RWPE2 (cell line): ENCODE measurements around the gene FAM151B.
A peak's percentile ranks its signal among the peaks of the same experiment; 100 is the strongest.
"Not testable (repeated sequence)": the region's sequence is repeated elsewhere in the genome, so short reads cannot be mapped to it uniquely, and the experiment has no call there.

Source experiments
- ATAC-seq: fragments of 200-7000 bp; cut with Tn5 transposase; 3 replicates; pipeline ENCODE4 v1.9.1; 2021; ENCODE audit warnings: low read depth
- DNase-seq: peaks from one replicate; pipeline ENCODE4 v3.0.0-alpha.2; 2020; ENCODE audit warnings: low spot score
- H3K27ac ChIP-seq: fragments of 450-650 bp; 2 replicates; pipeline ENCODE4 v1.5.1; 2017; ENCODE audit warnings: mild to moderate bottlenecking; ENCODE audit not compliant: poor library complexity, severe bottlenecking
- H3K27me3 ChIP-seq: fragments of 250-450 bp; sonication (Bioruptor Pico); 2 replicates; pipeline ENCODE4 v1.5.1; 2021; ENCODE audit warnings: mild to moderate bottlenecking, moderate library complexity; ENCODE audit not compliant: insufficient read depth, poor library complexity, severe bottlenecking
- H3K36me3 ChIP-seq: fragments of 250-450 bp; sonication (Bioruptor Pico); 2 replicates; pipeline ENCODE4 v1.5.1; 2020; ENCODE audit warnings: low read depth, mild to moderate bottlenecking, moderate library complexity
- H3K4me1 ChIP-seq: fragments of 250-450 bp; sonication (Bioruptor Pico); 2 replicates; pipeline ENCODE4 v1.5.1; 2021; ENCODE audit warnings: mild to moderate bottlenecking, moderate library complexity; ENCODE audit not compliant: insufficient read depth, poor library complexity, severe bottlenecking
- H3K4me3 ChIP-seq: fragments of 250-450 bp; sonication (Bioruptor Pico); 2 replicates; pipeline ENCODE4 v1.5.1; 2021; ENCODE audit warnings: mild to moderate bottlenecking, moderate library complexity; ENCODE audit not compliant: severe bottlenecking
- H3K9me3 ChIP-seq: fragments of 250-450 bp; sonication (Bioruptor Pico); 2 replicates; pipeline ENCODE4 v1.5.1; 2021; ENCODE audit warnings: mild to moderate bottlenecking, moderate library complexity; ENCODE audit not compliant: severe bottlenecking
- TF ChIP-seq, protein P1 (sequence below): fragments of 450-650 bp; IDR thresholded peaks from one replicate; pipeline ENCODE4 v1.5.1; 2017; ENCODE audit warnings: mild to moderate bottlenecking, moderate library complexity; ENCODE audit not compliant: poor library complexity, severe bottlenecking

The FAM151B gene

GRCh38 chr5:80463269-80463668 lies 24.6 kb upstream of the FAM151B start:
- DNase-seq, result no peak
- Histone ChIP-seq H3K27ac (no peak overlapping the region), H3K27me3 (no peaks in the 10 kb centered on the region)

DNA sequence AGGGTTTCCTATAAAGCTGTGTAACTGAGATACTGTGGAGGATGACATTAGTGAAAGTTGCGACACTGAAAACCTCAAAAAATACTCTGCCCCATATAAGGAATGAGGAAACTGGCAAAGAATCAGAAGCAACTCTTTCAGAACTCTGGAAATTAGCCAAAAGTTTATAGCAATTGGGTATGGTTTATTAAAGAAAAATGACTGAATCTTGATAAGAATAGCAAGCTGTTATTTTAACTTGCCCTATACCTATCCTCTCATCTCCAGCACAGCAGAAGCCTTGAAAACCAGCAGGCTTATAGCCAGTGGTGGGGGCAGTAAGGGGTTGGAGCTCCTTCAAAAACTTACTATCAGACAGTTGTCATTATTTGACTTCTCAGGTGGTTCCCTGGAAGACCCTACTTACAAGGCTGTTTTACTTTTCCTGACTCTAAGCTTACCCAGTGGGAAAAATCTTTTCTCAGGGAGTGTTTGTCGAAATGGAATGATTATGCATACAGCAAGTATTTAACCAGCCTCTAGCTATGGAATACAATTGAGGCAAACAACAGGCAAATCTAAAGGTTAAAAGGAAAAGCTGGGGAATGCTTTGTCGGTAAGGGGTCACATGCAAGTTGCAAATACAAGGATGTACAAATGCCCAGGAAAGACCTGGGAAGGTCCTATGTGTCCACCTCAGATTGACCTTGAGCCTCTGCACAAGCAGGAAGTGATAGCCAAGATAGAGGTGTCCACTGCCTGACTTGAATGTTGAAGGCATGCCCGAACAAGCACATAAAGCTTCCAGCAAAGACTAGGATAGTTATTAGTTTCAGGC lies 21.0 kb upstream of the FAM151B start:
- ATAC-seq (peak; percentile 82), DNase-seq (no peak)
- peaks cover 6% of the 10 kb centered on the region for H3K9me3 ChIP-seq
- H3K27ac ChIP-seq, result peak overlapping the region; percentile 74
- no peaks in the 10 kb centered on the region for H3K27me3 ChIP-seq
- peaks cover 43% of the 10 kb centered on the region for H3K36me3 ChIP-seq
- H3K4me3 ChIP-seq, result no peak overlapping the region
- H3K4me1 ChIP-seq, result peaks cover 22% of the 10 kb centered on the region
- TF ChIP-seq, protein P1, sequence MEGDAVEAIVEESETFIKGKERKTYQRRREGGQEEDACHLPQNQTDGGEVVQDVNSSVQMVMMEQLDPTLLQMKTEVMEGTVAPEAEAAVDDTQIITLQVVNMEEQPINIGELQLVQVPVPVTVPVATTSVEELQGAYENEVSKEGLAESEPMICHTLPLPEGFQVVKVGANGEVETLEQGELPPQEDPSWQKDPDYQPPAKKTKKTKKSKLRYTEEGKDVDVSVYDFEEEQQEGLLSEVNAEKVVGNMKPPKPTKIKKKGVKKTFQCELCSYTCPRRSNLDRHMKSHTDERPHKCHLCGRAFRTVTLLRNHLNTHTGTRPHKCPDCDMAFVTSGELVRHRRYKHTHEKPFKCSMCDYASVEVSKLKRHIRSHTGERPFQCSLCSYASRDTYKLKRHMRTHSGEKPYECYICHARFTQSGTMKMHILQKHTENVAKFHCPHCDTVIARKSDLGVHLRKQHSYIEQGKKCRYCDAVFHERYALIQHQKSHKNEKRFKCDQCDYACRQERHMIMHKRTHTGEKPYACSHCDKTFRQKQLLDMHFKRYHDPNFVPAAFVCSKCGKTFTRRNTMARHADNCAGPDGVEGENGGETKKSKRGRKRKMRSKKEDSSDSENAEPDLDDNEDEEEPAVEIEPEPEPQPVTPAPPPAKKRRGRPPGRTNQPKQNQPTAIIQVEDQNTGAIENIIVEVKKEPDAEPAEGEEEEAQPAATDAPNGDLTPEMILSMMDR, result no peak

More at GRCh38 chr5:80463269-80463668, 24.6 kb upstream of the FAM151B start:
- ATAC-seq, result no peak
- peaks cover 20% of the 10 kb centered on the region for H3K4me1 ChIP-seq
- peaks cover 55% of the 10 kb centered on the region for H3K36me3 ChIP-seq
- TF ChIP-seq, protein P1, result no peak
- no peaks in the 10 kb centered on the region for H3K9me3 ChIP-seq
- no peak overlapping the region for H3K4me3 ChIP-seq

- no peaks in the 10 kb centered on the region for H3K27me3 ChIP-seq
- H3K27ac ChIP-seq, result peak overlapping the region; percentile 74
- ATAC-seq (no peak), DNase-seq (no peak)
- peaks cover 44% of the 10 kb centered on the region for H3K36me3 ChIP-seq
- peaks cover 6% of the 10 kb centered on the region for H3K9me3 ChIP-seq
- TF ChIP-seq, protein P1, result no peak
- H3K4me3 ChIP-seq, result no peak overlapping the region
- peaks cover 22% of the 10 kb centered on the region for H3K4me1 ChIP-seq
Measured at GRCh38 chr5:80468131-80468530, 19.8 kb upstream of the FAM151B start.

- not testable (repeated sequence) for H3K4me3 ChIP-seq, DNase-seq, H3K9me3 ChIP-seq, H3K27me3 ChIP-seq, H3K27ac ChIP-seq, ATAC-seq
- Histone ChIP-seq H3K4me1 (peaks cover 22% of the 10 kb centered on the region), H3K36me3 (peaks cover 56% of the 10 kb centered on the region)
Measured at GRCh38 chr5:80470631-80471030, 17.3 kb upstream of the FAM151B start.

GRCh38 chr5:80474929-80475328 lies 13.0 kb upstream of the FAM151B start:
- TF ChIP-seq, protein P1, result no peak
- Histone ChIP-seq H3K4me3 (no peak overlapping the region), H3K27me3 (no peaks in the 10 kb centered on the region), H3K36me3 (peaks cover 85% of the 10 kb centered on the region), H3K27ac (no peak overlapping the region), H3K9me3 (peaks cover 6% of the 10 kb centered on the region), H3K4me1 (peaks cover 7% of the 10 kb centered on the region)
- DNase-seq (no peak), ATAC-seq (no peak)
